GM12878 (cell line): ENCODE measurements around the gene DSTN. TPM values are rescaled to one million over a fixed set of nuclear protein-coding genes. Genes with fewer than 3 reads are reported as not detected.

Experiments
- ATAC-seq: fragments of 200-7000 bp; cut with Tn5 transposase; 3 replicates; pipeline ENCODE4 v1.9.1; 2020; ENCODE audit warnings: mild to moderate bottlenecking, moderate library complexity
- BruUV-seq: library from RNA; stranded (reverse); fragments of 400-500 nt; replicated peaks from 2 replicates; lab custom pipeline; 2021; lab: Mats Ljungman, UMichigan
- CTCF ChIA-PET: fragments of 300-600 bp; sonication (Branson Sonifier 250); formaldehyde crosslinking; extraction: SDS; loops from one replicate; lab custom pipeline; 2021; ENCODE audit warnings: inconsistent platforms; lab: Yijun Ruan, JAX
- POLR2A ChIA-PET: fragments of 350-600 bp; formaldehyde crosslinking; extraction: SDS; loops from one replicate; lab custom pipeline; 2021; ENCODE audit warnings: inconsistent platforms; lab: Charles Lee
- RAD21 ChIA-PET: fragments of 300-600 bp; sonication (Branson Sonifier 250); formaldehyde crosslinking; loops from one replicate; lab custom pipeline; 2023; ENCODE audit warnings: antibody characterized with exemption; ENCODE audit not compliant: unreplicated experiment; lab: Charles Lee
- SMC1A ChIA-PET: fragments of 300-600 bp; sonication (Branson Sonifier 250); formaldehyde crosslinking; loops from one replicate; lab custom pipeline; 2023; ENCODE audit not compliant: unreplicated experiment, uncharacterized antibody; lab: Charles Lee
- DNase-seq: peaks from one replicate; pipeline ENCODE4 v3.0.0-alpha.2; 2011; ENCODE audit warnings: low read depth, low spot score
- FAIRE-seq: peaks from 3 replicates; lab custom pipeline; 2011; peaks lifted over from hg19 to GRCh38; lab: Jason Lieb, UNC
- H2AFZ ChIP-seq: 2 replicates; pipeline ENCODE4 v1.6.0; 2011; ENCODE audit warnings: low read depth, low read length, control low read depth; ENCODE audit not compliant: control insufficient read depth
- H3K27ac ChIP-seq: 2 replicates; pipeline ENCODE4 v1.5.1; 2011; ENCODE audit warnings: control low read depth; ENCODE audit not compliant: control insufficient read depth, insufficient read depth
- H3K27me3 ChIP-seq, 2 experiments: replicated peaks in 1 of 2; 2 replicates each; pipeline versions ENCODE4 v1.6.0 to v1.6.1; 2011; ENCODE audit warnings: low read length in 1 of 2; ENCODE audit not compliant: control insufficient read depth in 2 of 2, insufficient read depth in 2 of 2
- H3K36me3 ChIP-seq, 2 experiments: 2 replicates each; pipeline ENCODE4 v1.5.1; 2011; ENCODE audit warnings: low read length in 1 of 2; ENCODE audit not compliant: control insufficient read depth in 2 of 2, insufficient read depth in 2 of 2
- H3K4me1 ChIP-seq: 2 replicates; pipeline ENCODE4 v1.6.1; 2011; ENCODE audit warnings: mild to moderate bottlenecking, low read length, moderate library complexity, mixed read lengths; ENCODE audit not compliant: control insufficient read depth, insufficient read depth
- H3K4me2 ChIP-seq: 2 replicates; pipeline ENCODE4 v1.6.0; 2011; ENCODE audit warnings: control low read depth; ENCODE audit not compliant: control insufficient read depth, insufficient read depth
- H3K4me3 ChIP-seq: fragments of 200-600 bp; sonication (generic); 2 replicates; pipeline ENCODE4 v1.5.1; 2016
- H3K79me2 ChIP-seq: 2 replicates; pipeline ENCODE4 v1.6.0; 2011; ENCODE audit warnings: low read length; ENCODE audit not compliant: control insufficient read depth, insufficient read depth
- H3K9ac ChIP-seq: 2 replicates; pipeline ENCODE4 v1.8.0; 2011; ENCODE audit warnings: low read length, control low read depth, mixed read lengths; ENCODE audit not compliant: control insufficient read depth, insufficient read depth
- H3K9me3 ChIP-seq: replicated peaks from 3 replicates; pipeline ENCODE4 v1.5.1; 2011; ENCODE audit warnings: mild to moderate bottlenecking, low read length; ENCODE audit not compliant: control insufficient read depth, insufficient read depth
- H4K20me1 ChIP-seq: 2 replicates; pipeline ENCODE4 v1.6.0; 2011; ENCODE audit not compliant: control insufficient read depth, insufficient read depth
- BHLHE40 ChIP-seq, 2 experiments: fragments of 450-650 bp in 1 of 2; IDR thresholded peaks; 2 replicates each; pipeline ENCODE4 v1.6.1; 2011 to 2017; ENCODE audit warnings: low read depth in 2 of 2, borderline replicate concordance in 1 of 2, improper control_type of control experiment in 1 of 2, low read length in 1 of 2, mild to moderate bottlenecking in 1 of 2
- GABPA ChIP-seq: IDR thresholded peaks from 2 replicates; pipeline ENCODE4 v1.6.1; 2014; ENCODE audit warnings: antibody characterized with exemption, low read depth, mild to moderate bottlenecking, inconsistent platforms
- IRF5 ChIP-seq: fragments of 450-650 bp; IDR thresholded peaks from 2 replicates; pipeline ENCODE4 v1.6.1; 2017; ENCODE audit warnings: borderline replicate concordance
- MAX ChIP-seq: IDR thresholded peaks from 2 replicates; pipeline ENCODE4 v1.6.1; 2012; ENCODE audit warnings: low read depth, low read length, improper control_type of control experiment
- NBN ChIP-seq: fragments of 450-650 bp; IDR thresholded peaks from 2 replicates; pipeline ENCODE4 v1.6.1; 2016
- PRDM15 ChIP-seq: fragments of 450-650 bp; formaldehyde crosslinking; IDR thresholded peaks from 2 replicates; pipeline ENCODE4 v1.4.0; 2020; ENCODE audit warnings: mild to moderate bottlenecking, moderate library complexity
- ZNF687 ChIP-seq: fragments of 450-650 bp; IDR thresholded peaks from 2 replicates; pipeline ENCODE4 v1.6.1; 2017; ENCODE audit warnings: mild to moderate bottlenecking, moderate library complexity
- WGBS: methylation state at CpG from one replicate; pipeline ENCODE4 v1.1.6; 2016; ENCODE audit warnings: low lambda C conversion rate; ENCODE audit not compliant: insufficient replicate concordance, insufficient coverage; ENCODE audit errors: missing lambda C conversion rate; 5-methylcytosine and 5-hydroxymethylcytosine counted together
- in situ Hi-C: fragments of 300-500 bp; cut with MboI; formaldehyde crosslinking; loops from 9 replicates; pipeline ENCODE4 v1.14.3; 2018; ENCODE audit warnings: mixed read lengths
- intact Hi-C: fragments of 100-400 bp; cut with micrococcal nuclease; formaldehyde crosslinking; loops from one replicate; pipeline ENCODE4 v1.14.2; 2022; ENCODE audit not compliant: unreplicated experiment
- polyA plus RNA-seq, 11 experiments: library from polyadenylated mRNA; depleted of rRNA in 4 of 11; unstranded in 6 of 11; stranded (reverse) in 5 of 11; fragments of >200 nt; fragmentation: Nextera tagmentation in 4 of 11; fragmentation: Illumina TruSeq in 1 of 11; extraction: Ambion mirVana in 4 of 11; extraction: Trizol in 1 of 11; gene quantifications; 1 replicate in 1 of 11; 2 replicates in 10 of 11; pipeline versions ENCODE4 v1.2.1 to v1.2.3, GENCODE V29; 2011 to 2016; ENCODE audit warnings: inconsistent platforms in 2 of 11, missing spikeins in 2 of 11, low read depth in 1 of 11
- total RNA-seq, 4 experiments: library from RNA; depleted of rRNA in 3 of 4; stranded (reverse); fragments of >200 nt in 3 of 4; fragmentation: Illumina TruSeq in 1 of 4; extraction: Trizol in 1 of 4; gene quantifications; 2 replicates each; pipeline versions ENCODE4 v1.2.1 to v1.2.3, GENCODE V29; 2013 to 2021

Gene DSTN
- total and polyA plus RNA-seq, 10 of the 15 experiments (the other 5 are each of a cell fraction or from before 2014, with no cell fraction given): 26.7 to 137 (median 40.8) TPM

GRCh38 chr20:17541996-17542395 is 27.9 kb upstream of the DSTN start (continued):
- TF ChIP-seq PRDM15 (CRISPR knock-in tag): no peak
- no peak for TF ChIP-seq GABPA
- TF ChIP-seq MAX: no peak

GRCh38 chr20:17542481-17542880 is 27.4 kb upstream of the DSTN start:
- CTCF ChIA-PET: interaction anchor here (0.9 to 1.8 kb wide), 3 partner anchors 29 to 358 kb away, joined by 3 to 4 read pairs (median 3); no protein-coding TSS in a partner anchor
- DNase-seq (no peak), FAIRE-seq (no peak), ATAC-seq (no peak)
- RAD21 ChIA-PET: interaction anchor here (0.7 to 1.4 kb wide), 2 partner anchors 27 to 413 kb away, joined by 3 read pairs; partner anchors contain the start of gene DSTN
- intact Hi-C loops: no loop called here
- Histone ChIP-seq H3K79me2 (no peaks in the 10 kb centered on the region), H3K36me3 (no peaks in the 10 kb centered on the region), H2AFZ (no peak overlapping the region), H3K4me2 (no peak overlapping the region), H3K9ac (no peak overlapping the region), H3K27me3 (peaks cover 0 to 2% of the 10 kb centered on the region in 2 experiments; a peak in 1 of 4 replicates), H3K4me3 (no peak overlapping the region), H3K27ac (no peak overlapping the region), H4K20me1 (no peaks in the 10 kb centered on the region), H3K9me3 (no peaks in the 10 kb centered on the region), H3K4me1 (peaks cover 6% of the 10 kb centered on the region)
- in situ Hi-C loops: no loop called here
- POLR2A ChIA-PET: no interaction called here
- SMC1A ChIA-PET: interaction anchor here (0.6 kb wide), 1 partner anchor 802 kb away, joined by 3 read pairs; no protein-coding TSS in a partner anchor
- BruUV-seq: no TSS peak
- WGBS: 100% methylated on average over 1 of the region's 1 CpG
- TF ChIP-seq ZNF687 (no peak), NBN (no peak), IRF5 (no peak), BHLHE40 (IDR thresholded peaks at IDR 0.05; ENCODE audit: borderline replicate concordance in 1 of 2, low read depth in 2 of 2, low read length in 1 of 2) (no peak)
